Astrocyte (in vitro differentiated cells and primary cell): ENCODE results near the gene TRIP12. TPM values are rescaled to one million over a fixed set of nuclear protein-coding genes. Genes with fewer than 3 reads are reported as not detected.

Source experiments
- DNase-seq: peaks from one replicate; pipeline ENCODE4 v3.0.0-alpha.2; 2010; ENCODE audit warnings: low read depth
- FAIRE-seq: peaks from 2 replicates; lab custom pipeline; 2011; peaks lifted over from hg19 to GRCh38; lab: Jason Lieb, UNC
- H2AFZ ChIP-seq: 2 replicates; pipeline ENCODE4 v1.6.0; 2012; ENCODE audit warnings: low read depth, low read length, inconsistent platforms
- H3K27ac ChIP-seq: 2 replicates; pipeline ENCODE4 v1.5.1; 2011; ENCODE audit warnings: low read depth, low read length, inconsistent platforms
- H3K27me3 ChIP-seq: 2 replicates; pipeline ENCODE4 v1.6.0; 2011; ENCODE audit warnings: low read length, inconsistent platforms; ENCODE audit not compliant: insufficient read depth
- H3K36me3 ChIP-seq: 2 replicates; pipeline ENCODE4 v1.5.1; 2011; ENCODE audit warnings: low read length, inconsistent platforms; ENCODE audit not compliant: insufficient read depth
- H3K4me1 ChIP-seq: 2 replicates; pipeline ENCODE4 v1.5.1; 2011; ENCODE audit warnings: low read length, inconsistent platforms; ENCODE audit not compliant: insufficient read depth
- H3K4me2 ChIP-seq: 2 replicates; pipeline ENCODE4 v1.6.0; 2012; ENCODE audit warnings: low read length, inconsistent platforms
- H3K4me3 ChIP-seq: 2 replicates; pipeline ENCODE4 v1.5.1; 2011; ENCODE audit warnings: low read depth, mild to moderate bottlenecking, low read length, inconsistent platforms; ENCODE audit not compliant: insufficient read depth
- H3K79me2 ChIP-seq: 2 replicates; pipeline ENCODE4 v1.6.0; 2012; ENCODE audit warnings: mild to moderate bottlenecking, low read length, inconsistent platforms; ENCODE audit not compliant: insufficient read depth
- H3K9ac ChIP-seq: 2 replicates; pipeline ENCODE4 v1.6.0; 2012; ENCODE audit warnings: mild to moderate bottlenecking, low read length, inconsistent platforms
- H3K9me3 ChIP-seq: 2 replicates; pipeline ENCODE4 v1.5.1; 2012; ENCODE audit warnings: low read depth, mild to moderate bottlenecking, low read length, inconsistent platforms; ENCODE audit not compliant: insufficient read depth
- H4K20me1 ChIP-seq: 2 replicates; pipeline ENCODE4 v1.6.0; 2012; ENCODE audit warnings: low read length, inconsistent platforms; ENCODE audit not compliant: insufficient read depth
- H3K27ac Mint-ChIP-seq: one replicate; pipeline ENCODE4 v1.8.0; 2021; ENCODE audit warnings: mild to moderate bottlenecking, mixed read lengths; ENCODE audit not compliant: unreplicated experiment
- H3K27me3 Mint-ChIP-seq: one replicate; pipeline ENCODE4 v1.8.0; 2021; ENCODE audit warnings: low read depth, mixed read lengths; ENCODE audit not compliant: unreplicated experiment
- H3K36me3 Mint-ChIP-seq: one replicate; pipeline ENCODE4 v1.8.0; 2021; ENCODE audit warnings: low read depth, mixed read lengths; ENCODE audit not compliant: unreplicated experiment
- H3K4me1 Mint-ChIP-seq: one replicate; pipeline ENCODE4 v1.8.0; 2021; ENCODE audit warnings: low read depth, mixed read lengths; ENCODE audit not compliant: unreplicated experiment
- H3K4me3 Mint-ChIP-seq: one replicate; pipeline ENCODE4 v1.8.0; 2021; ENCODE audit warnings: mild to moderate bottlenecking, moderate library complexity, mixed read lengths; ENCODE audit not compliant: unreplicated experiment
- H3K9me3 Mint-ChIP-seq: one replicate; pipeline ENCODE4 v1.8.0; 2021; ENCODE audit warnings: mild to moderate bottlenecking, mixed read lengths; ENCODE audit not compliant: unreplicated experiment
- CTCF ChIP-seq: IDR thresholded peaks from 2 replicates; pipeline ENCODE4 v1.5.1; 2011; ENCODE audit warnings: low read depth, mild to moderate bottlenecking, inconsistent platforms, low read length, moderate library complexity; ENCODE audit not compliant: insufficient read depth
- EZH2 ChIP-seq: IDR thresholded peaks from 2 replicates; pipeline ENCODE4 v1.6.1; 2012; ENCODE audit warnings: mild to moderate bottlenecking, low read length, inconsistent platforms; ENCODE audit not compliant: insufficient read depth
- total RNA-seq: library from RNA; stranded (reverse); gene quantifications from 2 replicates; pipeline ENCODE4 v1.2.1, GENCODE V29; 2021

The TRIP12 gene
- total RNA-seq, 1 donor from 2014 or later: 379 TPM

GRCh38 chr2:229831805-229832509 is 89.9 kb downstream of the TRIP12 start:
- Histone ChIP-seq H3K4me1 (no peaks in the 10 kb centered on the region), H3K27ac (no peak overlapping the region), H3K9ac (no peak overlapping the region), H3K36me3 (peaks cover 25% of the 10 kb centered on the region), H2AFZ (no peak overlapping the region), H4K20me1 (peaks cover 63% of the 10 kb centered on the region), H3K27me3 (no peaks in the 10 kb centered on the region), H3K4me3 (no peak overlapping the region), H3K4me2 (no peak overlapping the region), H3K79me2 (peaks cover 44% of the 10 kb centered on the region), H3K9me3 (no peaks in the 10 kb centered on the region)
- H3K27ac Mint-ChIP-seq: no peak overlapping the region
- DNase-seq (no peak), FAIRE-seq (no peak)
- H3K27me3 Mint-ChIP-seq: no peaks in the 10 kb centered on the region
- H3K4me3 Mint-ChIP-seq: no peak overlapping the region
- H3K9me3 Mint-ChIP-seq: no peaks in the 10 kb centered on the region
- peaks cover 12% of the 10 kb centered on the region for H3K36me3 Mint-ChIP-seq
- TF ChIP-seq CTCF (no peak), EZH2 (no peak)
- peaks cover 19% of the 10 kb centered on the region for H3K4me1 Mint-ChIP-seq

- H3K9me3 Mint-ChIP-seq: no peaks in the 10 kb centered on the region
- H3K4me1 Mint-ChIP-seq: peaks cover 9% of the 10 kb centered on the region
- Histone ChIP-seq H3K9me3 (no peaks in the 10 kb centered on the region), H3K27ac (no peak overlapping the region), H3K4me3 (no peak overlapping the region), H3K4me1 (no peaks in the 10 kb centered on the region), H4K20me1 (peaks cover 26% of the 10 kb centered on the region), H3K4me2 (no peak overlapping the region), H3K9ac (no peak overlapping the region), H3K27me3 (no peaks in the 10 kb centered on the region), H3K79me2 (peaks cover 3% of the 10 kb centered on the region), H2AFZ (no peak overlapping the region), H3K36me3 (peaks cover 29% of the 10 kb centered on the region)
- no peak overlapping the region for H3K27ac Mint-ChIP-seq
- FAIRE-seq (no peak), DNase-seq (no peak)
- no peak overlapping the region for H3K4me3 Mint-ChIP-seq
- H3K36me3 Mint-ChIP-seq: peaks cover 19% of the 10 kb centered on the region
- H3K27me3 Mint-ChIP-seq: no peaks in the 10 kb centered on the region
- no peak for TF ChIP-seq CTCF
- TF ChIP-seq EZH2: no peak
These were observed 96.3 kb downstream of the TRIP12 start for GRCh38 chr2:229825476-229825875.

- Mint-ChIP-seq H3K4me3 (no peak overlapping the region), H3K9me3 (no peaks in the 10 kb centered on the region), H3K27me3 (no peaks in the 10 kb centered on the region), H3K27ac (no peak overlapping the region), H3K36me3 (peaks cover 11% of the 10 kb centered on the region), H3K4me1 (peaks cover 13% of the 10 kb centered on the region)
- FAIRE-seq (no peak), DNase-seq (no peak)
- TF ChIP-seq CTCF (no peak), EZH2 (no peak)
- Histone ChIP-seq H3K27ac (no peak overlapping the region), H3K9me3 (no peaks in the 10 kb centered on the region), H3K79me2 (no peaks in the 10 kb centered on the region), H3K4me3 (no peak overlapping the region), H3K27me3 (no peaks in the 10 kb centered on the region), H3K9ac (no peak overlapping the region), H3K4me2 (no peak overlapping the region), H2AFZ (no peak overlapping the region), H4K20me1 (peaks cover 23% of the 10 kb centered on the region), H3K4me1 (peaks cover 2% of the 10 kb centered on the region), H3K36me3 (peaks cover 10% of the 10 kb centered on the region)
These were observed 100.5 kb downstream of the TRIP12 start for GRCh38 chr2:229821316-229821715.
